GM21526 (cell line): Measurements from ENCODE around the gene NOTCH2.
"Not testable (repeated sequence)": the region's sequence is repeated elsewhere in the genome, so short reads cannot be mapped to it uniquely, and the experiment has no call there.

Source experiments
- ATAC-seq: cut with Tn5 transposase; IDR thresholded peaks from one replicate; pipeline ENCODE4 v1.9.1; 2021; ENCODE audit warnings: moderate library complexity; ENCODE audit not compliant: unreplicated experiment, low FRiP score

NOTCH2 gene

DNA sequence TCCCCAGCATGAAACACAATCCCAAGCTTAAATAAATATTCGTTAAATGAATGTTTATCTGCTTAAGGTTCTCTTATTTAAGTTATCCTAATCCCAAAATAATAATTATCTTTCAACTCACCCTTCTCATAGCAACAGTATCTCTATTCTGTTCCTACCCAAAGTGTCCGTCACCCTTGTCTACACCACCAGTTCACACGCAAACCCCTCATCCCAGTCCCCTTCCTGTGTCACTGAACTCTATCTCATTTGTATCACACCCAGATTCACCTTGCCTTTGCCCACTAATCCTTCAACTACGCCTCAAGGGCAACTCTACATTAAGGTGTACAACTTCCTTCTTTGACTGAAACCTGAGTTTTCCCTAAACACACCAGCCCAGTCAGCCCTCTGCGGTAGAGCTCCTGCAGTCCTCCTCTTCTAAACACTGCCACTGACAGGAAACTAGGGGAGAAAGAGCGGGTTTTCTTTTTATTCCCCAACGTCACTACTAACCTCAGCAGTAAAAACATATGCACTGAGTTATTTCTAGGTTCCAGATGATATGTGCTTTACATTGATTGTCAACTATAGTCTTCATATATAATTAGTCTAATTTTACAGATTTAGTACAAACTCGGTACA is 92.2 kb downstream of the NOTCH2 start:
- not testable (repeated sequence) for ATAC-seq

DNA sequence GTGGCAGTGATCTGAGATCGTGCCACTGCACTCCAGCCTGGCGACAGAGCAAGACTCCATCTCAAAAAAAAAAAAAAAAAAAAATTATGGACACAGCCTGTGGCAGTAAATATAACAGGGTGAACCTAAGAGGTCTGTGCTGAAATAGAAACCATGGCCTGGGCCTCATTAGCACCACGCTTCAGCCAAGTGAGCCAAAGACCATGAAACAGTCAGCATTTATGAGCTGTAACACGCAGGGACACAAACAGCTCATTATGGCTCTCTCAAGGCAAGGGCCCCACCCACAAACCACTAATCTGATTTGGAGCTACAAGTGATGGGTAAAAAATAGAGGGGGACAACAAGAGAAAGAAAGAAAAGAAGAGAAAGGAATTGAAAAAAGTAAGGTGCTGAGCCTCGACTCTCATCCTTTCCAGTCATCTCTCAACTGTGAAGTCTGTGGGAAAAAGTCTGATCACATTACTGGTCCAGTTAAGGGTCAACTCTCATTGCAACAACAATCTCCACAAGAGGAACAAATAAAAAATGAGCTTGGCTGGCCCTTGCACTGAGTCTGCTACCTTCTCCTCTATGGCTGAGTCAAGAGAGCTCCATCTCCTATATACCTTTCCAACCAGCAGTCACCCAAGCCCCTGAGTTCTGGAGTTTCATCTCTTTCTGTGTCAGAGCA is 93.7 kb downstream of the NOTCH2 start:
- ATAC-seq, result not testable (repeated sequence)

DNA sequence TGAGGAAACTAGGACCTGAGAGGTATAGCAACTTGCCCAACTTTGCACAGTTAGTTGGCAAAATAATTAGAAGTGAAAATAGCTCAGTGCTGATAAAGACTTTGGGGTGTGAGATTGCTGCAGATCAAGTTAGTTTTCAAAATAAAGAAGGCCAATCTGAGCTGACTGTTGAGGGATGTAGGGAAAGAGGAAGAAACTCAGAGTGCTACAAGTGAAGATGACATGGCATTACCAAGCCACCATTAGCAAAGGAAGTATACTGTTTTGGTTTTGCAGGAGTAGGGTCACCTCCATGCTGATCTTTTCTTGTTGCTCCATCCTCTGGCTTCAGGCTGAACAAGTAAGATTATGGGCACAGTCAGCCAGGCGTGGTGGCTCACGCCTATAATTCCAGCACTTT is 94.5 kb downstream of the NOTCH2 start:
- ATAC-seq, result no peak

DNA sequence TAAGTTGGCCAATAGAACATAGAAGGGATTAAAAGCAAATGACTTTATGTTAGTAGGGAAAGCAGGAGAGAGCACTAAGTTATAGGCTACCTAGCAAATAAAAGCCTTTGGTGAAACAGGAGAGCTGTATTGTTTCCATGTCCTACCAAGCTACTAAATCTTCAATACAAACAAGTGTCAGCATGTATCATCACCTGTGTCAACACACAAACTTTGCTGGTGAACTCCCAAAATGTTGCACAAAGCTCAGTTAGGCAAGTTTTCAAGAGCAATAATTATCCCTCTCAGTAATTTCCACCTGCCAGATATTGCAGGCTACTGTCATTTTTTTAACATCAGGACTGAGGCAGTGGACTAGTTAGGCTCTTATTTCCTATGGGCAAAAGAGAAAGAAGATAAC is 95.4 kb downstream of the NOTCH2 start:
- no peak for ATAC-seq

DNA sequence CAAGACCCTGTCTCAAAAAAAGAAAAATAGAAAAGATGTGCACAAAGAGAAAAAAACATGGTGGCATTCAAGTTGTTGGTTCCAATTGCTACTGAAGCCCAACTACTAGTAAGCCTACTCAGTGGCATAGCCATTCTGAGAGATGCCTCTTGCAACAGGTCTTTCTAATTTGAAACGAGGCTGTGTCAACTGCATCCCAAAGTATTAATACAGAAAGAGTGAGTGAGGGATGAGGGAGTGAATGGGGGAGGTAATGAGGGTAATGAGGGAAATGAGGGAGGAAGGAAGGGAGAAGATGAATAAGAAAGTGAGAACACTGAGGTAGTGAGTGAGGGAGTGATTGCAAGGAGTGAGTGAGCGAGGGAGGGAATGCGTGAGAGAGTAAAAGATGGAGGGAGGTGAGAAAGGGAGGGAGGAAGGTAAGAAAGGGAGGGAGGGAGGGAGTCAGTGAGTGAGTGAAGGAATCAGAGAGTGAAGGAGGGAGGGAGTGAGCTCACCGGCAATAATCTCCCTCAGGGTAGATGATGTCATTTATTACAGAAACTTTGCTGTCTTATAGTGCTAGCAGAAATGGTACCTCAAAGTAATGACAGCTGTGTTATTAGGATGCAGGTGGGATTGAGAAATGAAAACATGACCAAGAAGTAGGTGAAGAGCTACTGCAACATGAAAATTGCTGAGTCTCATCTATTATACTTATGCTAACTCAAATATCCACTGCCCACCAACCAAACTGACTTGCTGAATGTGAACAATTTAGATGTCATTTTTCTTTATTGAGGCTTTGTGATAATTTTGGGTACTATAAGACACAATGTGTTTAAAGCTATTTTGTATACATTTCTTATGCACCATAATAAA is 97.5 kb downstream of the NOTCH2 start:
- ATAC-seq, result no peak

DNA sequence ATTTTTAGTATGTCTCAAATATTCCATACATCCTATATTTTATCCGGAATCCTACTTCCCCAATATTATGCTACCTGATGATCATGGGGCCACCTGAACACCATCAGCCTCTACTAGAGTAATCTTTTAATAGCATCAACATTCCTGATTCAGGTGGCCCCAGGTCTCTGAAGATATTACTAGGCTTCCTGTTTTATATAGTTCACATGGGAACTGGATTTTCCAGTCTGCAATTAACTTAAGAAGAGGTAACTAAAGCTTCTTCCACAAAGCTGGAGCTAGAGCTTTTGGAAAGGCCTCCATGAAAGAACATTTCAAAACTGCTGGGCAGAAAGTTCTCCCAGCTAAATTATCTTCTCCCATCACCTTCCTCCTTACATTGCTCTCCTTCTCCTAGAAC is 100.9 kb downstream of the NOTCH2 start:
- ATAC-seq, result no peak

DNA sequence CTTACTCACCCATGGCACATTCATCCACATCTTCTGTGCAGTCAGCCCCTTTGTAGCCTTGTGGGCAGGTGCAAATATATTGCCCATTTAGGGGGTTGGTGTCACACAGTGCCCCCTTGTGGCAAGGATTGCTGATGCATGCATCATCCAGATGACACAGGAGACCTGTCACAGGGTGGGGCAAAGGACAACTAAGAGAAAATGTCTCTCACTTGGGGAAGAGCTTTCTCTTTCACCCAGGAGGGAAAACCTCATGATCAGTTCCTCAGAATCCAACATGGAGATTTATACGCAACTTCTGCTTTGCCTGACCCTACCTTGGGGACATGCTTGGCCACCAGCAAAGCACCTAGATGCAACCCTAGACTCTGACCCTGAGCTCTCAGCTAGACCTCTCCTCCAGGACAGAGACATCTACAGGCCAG is 101.4 kb downstream of the NOTCH2 start:
- ATAC-seq, result peak; percentile 82

DNA sequence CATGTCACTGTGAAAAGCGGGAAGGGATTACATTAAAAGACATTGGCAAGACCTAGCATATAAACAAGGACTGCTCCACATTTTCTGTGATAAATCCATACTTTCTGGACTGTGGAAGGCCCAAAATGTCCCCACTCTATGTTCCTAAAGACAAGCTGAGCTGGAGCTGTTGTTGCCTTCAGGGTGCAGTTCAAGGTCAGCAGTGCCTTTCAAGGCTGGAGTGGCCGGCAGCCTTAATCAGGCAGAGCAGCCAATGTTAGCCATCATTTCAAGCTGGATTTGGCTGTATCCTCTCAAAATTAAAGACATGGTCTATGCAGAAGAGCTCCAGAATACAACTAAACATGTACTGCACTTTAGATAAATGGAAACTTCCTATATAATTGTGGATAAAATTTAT is 102.8 kb downstream of the NOTCH2 start:
- no peak for ATAC-seq

DNA sequence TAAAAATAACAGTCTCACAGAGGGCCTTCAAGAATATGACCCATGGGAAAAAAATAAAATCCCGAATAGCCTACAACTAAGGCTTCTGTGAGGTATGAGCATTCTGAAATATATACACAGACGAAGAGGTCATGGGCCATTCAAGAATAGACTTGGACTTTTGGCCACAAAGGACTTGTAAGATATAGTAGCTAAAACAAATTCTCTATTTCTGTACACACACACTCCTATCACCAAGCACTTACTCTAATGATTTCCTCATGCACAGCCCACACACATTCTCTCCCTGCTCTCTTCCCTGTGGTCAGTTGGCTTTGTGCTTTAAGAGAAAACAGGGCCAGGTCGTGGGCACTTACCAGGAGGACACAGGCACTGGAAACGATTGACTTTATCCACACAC is 103.4 kb downstream of the NOTCH2 start:
- no peak for ATAC-seq

DNA sequence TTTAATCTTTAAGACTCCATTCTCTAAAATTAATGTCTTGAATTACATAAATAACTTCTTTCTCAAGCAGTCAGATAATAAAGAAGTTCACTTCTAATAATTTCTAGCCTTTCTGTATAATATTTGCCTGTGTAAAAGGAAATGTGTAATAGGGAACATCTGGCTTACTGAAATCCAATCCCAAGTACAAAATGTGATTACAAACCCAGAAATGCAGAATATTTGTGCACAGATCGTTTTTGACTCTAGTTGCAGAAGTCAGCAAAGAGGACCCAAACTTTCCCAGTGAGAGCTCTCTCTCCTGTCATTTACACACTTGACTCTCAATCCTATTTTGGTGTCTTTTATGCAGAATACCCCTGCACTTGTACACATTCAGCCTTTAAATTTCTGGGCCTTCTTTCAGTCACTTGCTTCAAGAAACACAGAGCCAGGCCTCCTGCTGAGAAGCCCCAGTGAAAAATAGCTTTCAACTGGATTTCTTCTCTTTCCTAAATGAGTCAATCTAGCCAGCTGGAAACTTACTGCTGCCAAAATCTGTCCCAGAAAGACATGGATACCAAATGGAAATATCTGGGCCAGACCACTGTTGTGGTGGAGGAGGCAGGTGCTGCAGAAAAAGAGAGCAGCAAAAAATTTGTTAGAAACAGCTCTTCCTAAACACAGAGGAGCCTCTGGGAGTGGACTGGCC is 104.6 kb downstream of the NOTCH2 start:
- no peak for ATAC-seq

DNA sequence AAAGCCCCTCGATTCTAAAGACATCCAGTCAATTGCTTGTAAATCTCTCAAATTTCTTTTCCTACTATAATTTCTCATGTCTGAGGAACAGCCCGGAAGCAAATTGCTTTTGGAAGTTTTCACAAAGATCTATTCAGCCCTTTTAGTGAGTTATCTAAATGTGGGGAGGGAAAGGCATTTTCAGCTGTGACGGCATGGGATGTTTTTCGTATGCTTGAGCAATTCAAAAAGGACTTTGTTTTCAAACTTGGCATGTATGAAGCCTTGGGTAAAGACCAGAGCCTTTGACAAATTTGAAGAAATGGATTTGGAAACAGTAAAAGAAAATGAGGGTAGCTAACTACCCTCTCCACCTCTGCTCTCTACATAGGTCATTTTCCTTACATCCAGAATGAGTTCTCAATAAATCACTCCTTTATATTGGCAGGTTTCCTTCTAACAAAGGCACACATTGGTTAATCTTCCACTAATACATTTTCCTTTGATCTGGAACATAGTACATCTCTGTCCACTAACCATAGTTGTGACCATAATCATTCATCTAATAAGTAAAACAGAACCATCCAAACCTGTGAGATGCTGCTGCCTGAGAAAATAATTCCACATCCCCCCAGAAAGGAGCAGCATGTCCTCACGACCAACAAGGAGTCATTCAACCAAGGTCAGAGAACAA is 107.0 kb downstream of the NOTCH2 start:
- no peak for ATAC-seq

DNA sequence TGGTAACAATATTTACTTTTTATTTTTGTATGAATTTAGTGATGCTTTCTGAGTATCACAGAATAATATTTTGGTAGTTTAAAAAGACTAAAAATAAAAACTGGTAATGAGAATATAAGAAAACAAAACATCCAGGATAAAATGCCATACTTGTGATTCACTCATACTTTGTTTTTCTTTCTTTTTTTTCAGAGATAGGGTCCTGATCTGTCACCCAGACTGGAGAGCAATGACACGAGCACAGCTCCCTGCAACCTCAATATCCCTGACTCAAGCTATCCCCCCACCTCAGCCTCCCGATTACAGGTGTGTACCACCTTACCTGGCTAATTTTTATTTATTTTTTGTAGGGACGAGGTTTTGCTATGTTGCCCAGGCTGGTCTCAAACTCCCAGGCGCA is 109.0 kb downstream of the NOTCH2 start:
- no peak for ATAC-seq

DNA sequence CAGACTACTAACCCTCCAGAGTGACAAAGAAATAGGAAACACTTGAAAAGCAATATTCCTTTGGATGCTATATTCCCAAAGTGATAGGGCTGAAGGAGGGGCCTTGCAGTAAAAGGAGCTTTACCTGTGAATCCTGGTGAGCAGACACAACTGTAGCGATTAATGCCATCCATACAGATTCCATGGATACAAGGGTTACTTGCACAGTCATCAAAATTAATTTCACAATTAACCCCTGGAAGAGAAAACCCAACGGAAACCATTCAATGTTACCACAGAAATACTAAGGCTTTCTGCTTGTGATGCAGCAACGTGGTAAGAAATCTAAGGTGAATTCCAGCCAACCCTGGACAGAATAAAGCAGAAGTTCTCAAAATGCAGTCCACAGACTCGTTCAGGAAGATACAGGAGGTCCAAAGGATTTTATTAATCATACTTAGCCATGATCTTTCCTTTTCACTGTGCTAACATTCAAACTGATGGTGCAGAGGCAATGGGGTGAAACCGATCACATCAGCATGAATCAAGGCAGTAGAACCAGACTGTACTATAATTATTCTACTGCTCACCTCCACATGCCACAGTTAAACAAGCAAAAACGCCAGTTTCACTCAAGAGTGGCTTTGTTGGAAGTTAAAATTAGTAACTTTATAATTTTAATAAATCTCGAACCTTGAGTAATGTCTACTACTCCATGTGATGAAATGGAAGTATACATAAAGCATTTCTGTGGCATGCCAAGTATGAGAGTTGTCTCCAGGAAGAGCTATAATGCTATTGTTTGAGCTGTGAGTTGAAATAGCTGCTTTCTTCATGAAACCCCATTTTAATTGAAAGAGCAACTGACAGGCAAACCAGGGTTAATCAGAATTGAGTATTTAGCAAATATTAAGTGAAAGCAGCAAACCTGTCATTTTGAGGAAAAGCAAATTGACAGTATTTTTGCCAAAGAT is 109.9 kb downstream of the NOTCH2 start:
- no peak for ATAC-seq

DNA sequence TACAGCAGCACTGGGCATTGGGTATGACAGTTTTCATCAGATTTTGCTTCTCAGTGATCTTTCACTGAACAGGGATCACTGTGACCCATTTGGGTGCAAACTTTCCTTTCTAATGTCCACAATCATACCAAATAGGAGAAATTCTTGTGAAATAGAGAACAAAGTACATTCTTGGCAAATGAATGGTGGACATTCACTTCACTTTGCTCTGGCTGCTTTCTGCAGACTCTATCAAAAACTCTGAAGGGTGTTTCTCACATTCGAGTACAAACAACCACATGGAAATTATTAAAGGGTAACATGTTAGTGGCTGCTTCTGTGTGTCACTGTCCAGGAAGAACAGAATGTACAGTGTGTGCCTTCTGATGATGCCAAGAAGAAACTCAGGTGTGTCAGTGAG is 111.2 kb downstream of the NOTCH2 start:
- ATAC-seq, result no peak

DNA sequence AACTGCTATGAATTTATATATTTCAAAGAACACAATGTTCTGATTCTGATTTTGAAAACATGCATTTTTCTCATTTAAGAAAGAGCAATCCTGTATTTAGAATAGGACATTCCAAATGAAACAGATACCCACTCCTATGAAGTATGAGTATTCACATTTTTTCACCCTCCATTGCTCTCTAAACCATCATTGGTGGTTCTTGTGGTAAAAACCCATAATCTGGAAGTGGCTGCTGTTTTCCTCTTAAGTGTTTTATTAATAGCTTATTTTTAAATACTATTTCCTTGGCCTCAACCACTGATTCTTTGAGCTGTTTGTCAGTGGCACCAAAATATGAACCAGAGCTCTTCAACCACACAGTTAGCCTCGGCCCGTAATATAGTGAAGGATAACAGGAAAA is 113.2 kb downstream of the NOTCH2 start:
- ATAC-seq, result no peak

DNA sequence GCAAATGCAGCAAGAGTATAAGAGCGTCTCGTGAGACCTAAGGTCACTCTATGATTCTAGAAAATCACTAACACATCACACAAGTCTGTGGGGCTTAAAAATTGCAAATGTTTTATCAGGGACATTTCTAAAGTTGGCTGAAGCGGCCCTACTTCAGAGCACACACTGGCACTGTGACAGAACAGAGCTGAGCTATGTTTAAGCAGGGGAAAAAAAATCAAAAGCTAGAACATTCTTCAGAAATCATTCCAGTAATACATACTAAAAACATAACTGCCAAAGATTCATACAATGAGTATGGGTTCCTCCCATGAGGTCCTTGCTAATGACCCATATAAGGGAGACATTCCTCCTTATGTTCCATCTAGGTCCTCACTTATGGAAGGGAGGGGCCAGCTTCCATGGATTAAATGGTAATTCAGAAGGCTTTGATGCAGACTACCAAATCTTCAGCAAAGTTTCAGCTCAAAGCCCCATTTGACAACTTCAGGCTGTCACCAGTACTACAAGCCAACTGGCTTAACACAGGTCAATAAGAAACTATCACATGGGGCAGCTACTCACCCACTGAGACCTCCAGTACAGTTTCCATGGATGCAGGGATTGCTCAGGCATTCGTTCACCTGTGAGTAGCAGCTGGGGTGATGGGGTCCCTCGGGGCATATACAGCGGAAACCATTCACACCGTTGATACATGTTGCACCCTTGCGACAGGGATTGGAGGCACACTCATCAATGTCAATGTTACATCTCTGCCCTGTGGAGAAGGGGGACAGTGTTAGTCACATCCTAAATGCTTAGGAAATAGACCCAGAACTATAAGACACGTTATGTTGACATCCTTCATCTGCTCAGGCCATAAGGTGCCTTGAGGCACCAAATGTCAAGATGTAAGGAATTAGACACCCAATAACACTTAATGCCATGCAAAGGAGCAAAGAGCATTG is 114.7 kb downstream of the NOTCH2 start:
- ATAC-seq, result no peak

DNA sequence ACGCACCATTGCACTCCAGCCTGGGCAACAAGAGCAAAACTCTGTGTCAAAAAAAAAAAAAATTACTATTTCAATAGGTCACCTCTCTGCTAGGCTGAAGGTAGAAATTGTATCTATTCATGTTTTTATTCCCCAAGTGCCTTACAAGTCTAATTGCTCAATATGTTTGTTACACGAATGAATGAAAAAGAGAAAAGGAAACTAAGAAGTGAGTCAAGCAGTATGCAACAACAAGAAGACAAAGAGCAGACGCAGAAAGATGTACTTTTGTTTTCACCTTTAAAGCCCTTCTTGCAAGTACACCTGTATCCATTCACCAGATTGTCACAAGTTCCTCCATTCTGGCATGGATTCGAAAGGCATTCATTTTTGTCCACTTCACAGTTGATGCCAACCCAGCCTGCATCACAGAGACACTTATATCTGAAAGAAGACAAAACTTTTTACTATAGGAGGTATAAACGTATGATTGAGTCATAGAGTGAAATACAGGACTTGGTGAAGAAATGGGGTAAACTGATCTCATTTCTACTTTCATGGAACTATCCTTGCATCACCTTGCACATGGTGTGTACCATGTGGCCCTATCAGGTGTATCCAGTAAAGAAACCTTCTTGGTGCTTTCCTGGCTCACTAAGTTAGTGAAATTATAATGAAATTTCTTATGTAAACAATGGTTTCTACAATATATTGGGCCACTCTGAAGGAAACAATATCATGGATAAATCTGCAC is 116.0 kb downstream of the NOTCH2 start:
- ATAC-seq, result no peak

DNA sequence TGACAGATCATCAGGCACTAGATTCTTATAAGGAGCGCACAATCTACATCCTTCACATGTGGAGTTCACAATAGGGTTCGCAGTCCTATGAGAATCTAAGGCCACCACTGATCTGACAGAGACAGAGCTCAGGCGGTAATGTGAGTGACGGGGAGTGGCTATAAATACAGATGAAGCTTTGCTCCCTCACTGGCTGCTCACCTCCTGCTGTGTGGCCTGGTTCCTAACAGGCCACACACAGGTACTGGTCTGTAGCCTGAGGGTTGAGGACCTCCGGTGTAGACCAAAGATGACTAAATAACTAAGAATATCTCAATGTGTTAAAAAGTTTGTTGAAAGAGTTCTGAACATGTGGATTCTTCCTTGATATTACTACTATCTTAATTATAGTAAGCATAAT is 117.0 kb downstream of the NOTCH2 start:
- ATAC-seq, result no peak
